H1 (cell line): ENCODE results near the gene NME7. TPM values are rescaled to one million over a fixed set of nuclear protein-coding genes. Genes with fewer than 3 reads are reported as not detected.

ENCODE experiments used
- CTCF ChIA-PET: fragments of 300-600 bp; sonication (Branson Sonifier 250); formaldehyde crosslinking; loops from one replicate; lab custom pipeline; 2021; ENCODE audit not compliant: partially characterized antibody; lab: Charles Lee
- POLR2A ChIA-PET: fragments of 300-600 bp; sonication (Branson Sonifier 250); formaldehyde crosslinking; loops from one replicate; lab custom pipeline; 2021; ENCODE audit warnings: inconsistent platforms; ENCODE audit not compliant: partially characterized antibody; lab: Charles Lee
- DNase-seq, 2 experiments: peaks; one replicate each; pipeline versions ENCODE4 v3.0.0 to v3.0.0-alpha.2; 2010 to 2022; ENCODE audit warnings: low spot score in 2 of 2, low read depth in 1 of 2, mixed read lengths in 1 of 2
- FAIRE-seq: peaks from 2 replicates; lab custom pipeline; 2011; peaks lifted over from hg19 to GRCh38; lab: Jason Lieb, UNC
- H2AFZ ChIP-seq: 2 replicates; pipeline ENCODE4 v1.8.1; 2012; ENCODE audit warnings: low read length, inconsistent platforms
- H2AK5ac ChIP-seq: 2 replicates; pipeline ENCODE4 v1.6.1; 2013; ENCODE audit warnings: low read depth, low read length
- H2BK120ac ChIP-seq: replicated peaks from 2 replicates; pipeline ENCODE3; 2013; ENCODE audit warnings: low read depth, low read length, inconsistent platforms
- H2BK12ac ChIP-seq: 2 replicates; pipeline ENCODE4 v1.6.1; 2013; ENCODE audit warnings: low read depth, low read length
- H2BK15ac ChIP-seq: 2 replicates; pipeline ENCODE4 v1.6.1; 2013; ENCODE audit warnings: low read length
- H2BK20ac ChIP-seq: 2 replicates; pipeline ENCODE4 v1.6.1; 2013; ENCODE audit warnings: low read length
- H2BK5ac ChIP-seq: 2 replicates; pipeline ENCODE4 v1.6.1; 2013; ENCODE audit warnings: low read depth, low read length
- H3K14ac ChIP-seq: 2 replicates; pipeline ENCODE4 v1.6.1; 2013; ENCODE audit warnings: inconsistent platforms; ENCODE audit not compliant: insufficient read length
- H3K18ac ChIP-seq: 2 replicates; pipeline ENCODE4 v1.6.1; 2013; ENCODE audit warnings: low read length; ENCODE audit errors: extremely low read depth
- H3K23ac ChIP-seq: 2 replicates; pipeline ENCODE4 v1.6.1; 2013; ENCODE audit warnings: inconsistent platforms; ENCODE audit not compliant: insufficient read length
- H3K23me2 ChIP-seq: 2 replicates; pipeline ENCODE4 v1.6.1; 2013; ENCODE audit warnings: low read depth, low read length
- H3K27ac ChIP-seq: 2 replicates; pipeline ENCODE4 v1.6.1; 2011; ENCODE audit warnings: low read depth, low read length, inconsistent platforms
- H3K27me3 ChIP-seq, 4 experiments: replicated peaks in 1 of 4; 1 replicate in 1 of 4; 2 replicates in 3 of 4; pipeline versions ENCODE4 v1.6.1 to v1.8.1; 2011 to 2013; ENCODE audit warnings: low read length in 3 of 4, mild to moderate bottlenecking in 3 of 4, inconsistent platforms in 2 of 4, mixed read lengths in 2 of 4, moderate library complexity in 1 of 4; ENCODE audit not compliant: control insufficient read depth in 3 of 4, insufficient read depth in 3 of 4; ENCODE audit errors: extremely low read depth in 1 of 4
- H3K36me3 ChIP-seq, 4 experiments: 2 replicates each; pipeline versions ENCODE4 v1.6.1 to v1.8.1; 2011 to 2013; ENCODE audit warnings: mild to moderate bottlenecking in 4 of 4, low read length in 3 of 4, moderate library complexity in 2 of 4, control low read depth in 1 of 4, inconsistent platforms in 1 of 4; ENCODE audit not compliant: insufficient read depth in 4 of 4, control insufficient read depth in 2 of 4
- H3K4ac ChIP-seq: replicated peaks from 2 replicates; pipeline ENCODE3; 2013; ENCODE audit warnings: low read length, low read depth, mixed read lengths, inconsistent platforms; ENCODE audit not compliant: insufficient read length
- H3K4me1 ChIP-seq, 4 experiments: replicated peaks in 1 of 4; 1 replicate in 1 of 4; 2 replicates in 3 of 4; pipeline versions ENCODE4 v1.6.1 to v1.8.1; 2011 to 2013; ENCODE audit warnings: low read length in 3 of 4, inconsistent platforms in 2 of 4, mixed read lengths in 1 of 4; ENCODE audit not compliant: insufficient read depth in 4 of 4, control insufficient read depth in 3 of 4
- H3K4me2 ChIP-seq, 2 experiments: 2 replicates each; pipeline versions ENCODE4 v1.6.1 to v1.8.1; 2011 to 2013; ENCODE audit warnings: low read depth in 2 of 2, low read length in 2 of 2, control low read depth in 1 of 2, inconsistent platforms in 1 of 2, mild to moderate bottlenecking in 1 of 2; ENCODE audit not compliant: insufficient read depth in 1 of 2
- H3K4me3 ChIP-seq, 4 experiments: fragments of 200-600, 300-600 bp in 1 of 4; sonication (generic), shearing (Covaris generic), sonication (Bioruptor Twin) in 1 of 4; 2 replicates each; pipeline versions ENCODE4 v1.5.1 to v1.8.1; 2011 to 2016; ENCODE audit warnings: low read length in 4 of 4, low read depth in 3 of 4, control low read depth in 2 of 4, inconsistent platforms in 2 of 4, mild to moderate bottlenecking in 2 of 4, mixed read lengths in 1 of 4, moderate library complexity in 1 of 4; ENCODE audit not compliant: insufficient read depth in 2 of 4; ENCODE audit errors: extremely low read depth in 1 of 4
- H3K56ac ChIP-seq: replicated peaks from 2 replicates; pipeline ENCODE3; 2013; ENCODE audit warnings: low read depth, mild to moderate bottlenecking, mixed read lengths, low read length, inconsistent platforms; ENCODE audit not compliant: insufficient read length
- H3K79me1 ChIP-seq: 2 replicates; pipeline ENCODE4 v1.6.1; 2013; ENCODE audit warnings: low read depth, low read length, control low read depth
- H3K79me2 ChIP-seq, 2 experiments: 2 replicates each; pipeline versions ENCODE4 v1.6.1 to v1.8.1; 2012 to 2013; ENCODE audit warnings: low read length in 2 of 2, mild to moderate bottlenecking in 2 of 2, inconsistent platforms in 1 of 2; ENCODE audit not compliant: insufficient read depth in 2 of 2, control insufficient read depth in 1 of 2
- H3K9ac ChIP-seq, 4 experiments: replicated peaks in 1 of 4; 1 replicate in 1 of 4; 2 replicates in 3 of 4; pipeline versions ENCODE4 v1.6.1 to v1.8.1; 2011 to 2013; ENCODE audit warnings: low read depth in 3 of 4, low read length in 3 of 4, control low read depth in 2 of 4, mild to moderate bottlenecking in 2 of 4, moderate library complexity in 2 of 4, inconsistent platforms in 1 of 4; ENCODE audit errors: extremely low read depth in 1 of 4
- H3K9me3 ChIP-seq, 2 experiments: 2 replicates each; pipeline versions ENCODE4 v1.6.1 to v1.8.1; 2012 to 2013; ENCODE audit warnings: mild to moderate bottlenecking in 2 of 2, moderate library complexity in 2 of 2, control low read depth in 1 of 2, inconsistent platforms in 1 of 2, low read depth in 1 of 2, low read length in 1 of 2, mixed read lengths in 1 of 2; ENCODE audit not compliant: insufficient read depth in 2 of 2
- H4K20me1 ChIP-seq, 2 experiments: replicated peaks in 1 of 2; 2 replicates each; pipeline versions ENCODE3 to v1.8.1; 2011 to 2013; ENCODE audit warnings: inconsistent platforms in 2 of 2, low read length in 2 of 2, mild to moderate bottlenecking in 1 of 2; ENCODE audit not compliant: insufficient read depth in 2 of 2, control insufficient read depth in 1 of 2
- H4K5ac ChIP-seq: 2 replicates; pipeline ENCODE4 v1.6.1; 2013; ENCODE audit warnings: low read length, low read depth, mixed read lengths, inconsistent platforms; ENCODE audit not compliant: insufficient read length
- H4K8ac ChIP-seq: 2 replicates; pipeline ENCODE4 v1.8.0; 2013; ENCODE audit warnings: mild to moderate bottlenecking, moderate library complexity, low read length, inconsistent platforms; ENCODE audit not compliant: insufficient read depth; ENCODE audit errors: extremely low read depth
- H4K91ac ChIP-seq: replicated peaks from 2 replicates; pipeline ENCODE3; 2013; ENCODE audit warnings: low read length, mixed read lengths, inconsistent platforms; ENCODE audit not compliant: insufficient read length
- CHD1 ChIP-seq: IDR thresholded peaks from 2 replicates; pipeline ENCODE4 v1.6.1; 2012; ENCODE audit warnings: low read depth, low read length, improper control_type of control experiment
- EP300 ChIP-seq, 2 experiments: IDR thresholded peaks; 1 replicate in 1 of 2; 2 replicates in 1 of 2; pipeline ENCODE4 v1.6.1; 2011 to 2012; ENCODE audit warnings: low read depth in 2 of 2, low read length in 2 of 2, mild to moderate bottlenecking in 2 of 2, borderline replicate concordance in 1 of 2, inconsistent platforms in 1 of 2, moderate library complexity in 1 of 2
- HDAC2 ChIP-seq, 2 experiments: fragments of 300-600 bp in 1 of 2; sonication (generic) in 1 of 2; IDR thresholded peaks; 2 replicates each; pipeline ENCODE4 v1.6.1; 2011 to 2012; ENCODE audit warnings: low read depth in 2 of 2, low read length in 2 of 2, mild to moderate bottlenecking in 2 of 2, moderate library complexity in 2 of 2, borderline replicate concordance in 1 of 2, inconsistent platforms in 1 of 2
- JUN ChIP-seq: IDR thresholded peaks from 2 replicates; pipeline ENCODE4 v1.6.1; 2011; ENCODE audit warnings: low read depth, mild to moderate bottlenecking, improper control_type of control experiment, low read length
- KDM5A ChIP-seq: fragments of 200-600 bp; IDR thresholded peaks from 2 replicates; pipeline ENCODE4 v1.7.1; 2012; ENCODE audit warnings: mild to moderate bottlenecking, low read length, inconsistent platforms, mixed read lengths
- POU5F1 ChIP-seq: IDR thresholded peaks from 2 replicates; pipeline ENCODE4 v1.6.1; 2011; ENCODE audit warnings: low read depth, mild to moderate bottlenecking, low read length, moderate library complexity
- RFX5 ChIP-seq: IDR thresholded peaks from 2 replicates; pipeline ENCODE4 v1.6.1; 2011; ENCODE audit warnings: low read depth, low read length, improper control_type of control experiment, borderline replicate concordance
- SIN3A ChIP-seq, 2 experiments: IDR thresholded peaks in 1 of 2; conservative IDR thresholded peaks in 1 of 2; 2 replicates each; pipeline ENCODE4 v1.6.1; 2011 to 2012; ENCODE audit warnings: low read length in 2 of 2, improper control_type of control experiment in 1 of 2, low read depth in 1 of 2, mild to moderate bottlenecking in 1 of 2
- SIX5 ChIP-seq: IDR thresholded peaks from 2 replicates; pipeline ENCODE4 v1.6.1; 2011; ENCODE audit warnings: mild to moderate bottlenecking, low read depth, low read length
- SP4 ChIP-seq: IDR thresholded peaks from 2 replicates; pipeline ENCODE4 v1.6.1; 2012; ENCODE audit warnings: low read length, inconsistent platforms
- SUZ12 ChIP-seq: fragments of 200-600 bp; sonication (generic); IDR thresholded peaks from 2 replicates; pipeline ENCODE4 v1.6.1; 2012; ENCODE audit warnings: mild to moderate bottlenecking, inconsistent platforms, low read length, moderate library complexity, mixed read lengths
- TAF1 ChIP-seq: IDR thresholded peaks from 2 replicates; pipeline ENCODE4 v1.6.1; 2011; ENCODE audit warnings: mild to moderate bottlenecking, low read depth, low read length
- TAF7 ChIP-seq: optimal IDR thresholded peaks from 2 replicates; pipeline ENCODE3; 2011; ENCODE audit warnings: low read depth, mild to moderate bottlenecking, inconsistent platforms, low read length, moderate library complexity, borderline replicate concordance
- TBP ChIP-seq: IDR thresholded peaks from 2 replicates; pipeline ENCODE4 v1.6.1; 2011; ENCODE audit warnings: low read depth, low read length, improper control_type of control experiment
- WGBS, 2 experiments: shearing (Covaris generic) in 1 of 2; methylation state at CpG; one replicate each; pipeline versions ENCODE4 v1.1.6 to v1.1.7; 2013 to 2015; ENCODE audit warnings: low lambda C conversion rate in 2 of 2, mixed read lengths in 2 of 2, inconsistent platforms in 1 of 2, low coverage in 1 of 2, missing lambda C conversion rate in 1 of 2; ENCODE audit not compliant: insufficient replicate concordance in 2 of 2, insufficient coverage in 1 of 2, insufficient read length in 1 of 2; ENCODE audit errors: extremely low coverage in 1 of 2, missing lambda C conversion rate in 1 of 2; 5-methylcytosine and 5-hydroxymethylcytosine counted together
- polyA plus RNA-seq, 7 experiments: library from polyadenylated mRNA; depleted of rRNA in 3 of 7; stranded (reverse) in 5 of 7; unstranded in 2 of 7; fragments of >200 nt in 5 of 7; fragments of 200-250 nt in 2 of 7; gene quantifications; 1 replicate in 5 of 7; 2 replicates in 1 of 7; 4 replicates in 1 of 7; pipeline versions ENCODE4 v1.2.1 to v1.2.3, GENCODE V29; 2011 to 2013; ENCODE audit warnings: missing spikeins in 2 of 7, mixed read lengths in 2 of 7
- total RNA-seq: library from RNA; stranded (reverse); fragmentation: NEBNext Ultra II Directional; extraction: Animal tissue kit (Norgen Biotek cat#: 25700); gene quantifications from 2 replicates; pipeline ENCODE4 v1.2.1, GENCODE V29; 2021
- TF ChIP-seq, protein P1 (sequence below): IDR thresholded peaks from 2 replicates; pipeline ENCODE4 v1.6.1; 2012; ENCODE audit warnings: inconsistent platforms

NME7 gene
- total and polyA plus RNA-seq, 2 of the 8 experiments (the other 6 are each of a cell fraction or from before 2014, with no cell fraction given): 11.6 to 28.5 TPM

DNA sequence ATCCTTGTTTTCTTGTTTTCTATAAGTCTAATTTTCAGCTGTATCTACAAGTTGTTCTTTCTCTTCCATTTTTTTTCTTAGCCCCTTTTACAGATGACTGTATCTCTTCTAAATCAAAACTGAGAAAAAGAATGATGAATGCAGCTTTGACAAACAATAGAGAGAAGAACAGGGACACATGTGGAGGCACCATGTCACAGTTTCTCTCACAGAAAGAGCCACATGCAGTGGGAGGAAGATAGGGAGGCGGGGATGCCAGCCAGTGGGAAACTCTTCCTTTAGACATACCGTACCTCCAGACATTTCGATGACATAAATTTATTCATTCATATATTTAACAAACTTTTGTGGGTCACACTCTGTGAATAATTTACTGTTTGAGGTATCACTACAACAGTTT, 45.5 kb downstream of the NME7 start:
- Histone ChIP-seq H4K5ac (no peak overlapping the region), H3K27me3 (no peaks in the 10 kb centered on the region), H3K18ac (no peak overlapping the region), H3K4me1 (peaks cover 0 to 7% (median 2%) of the 10 kb centered on the region in 4 experiments; a peak in 2 of 7 replicates), H2BK15ac (no peak overlapping the region), H3K56ac (no peak overlapping the region), H3K9ac (no peak overlapping the region), H2AK5ac (no peak overlapping the region), H3K23me2 (no peaks in the 10 kb centered on the region), H3K23ac (no peak overlapping the region), H3K4ac (no peak overlapping the region), H3K9me3 (no peaks in the 10 kb centered on the region), H2BK20ac (no peak overlapping the region), H3K14ac (no peak overlapping the region), H3K79me2 (no peaks in the 10 kb centered on the region), H2BK12ac (no peak overlapping the region), H3K4me3 (no peak overlapping the region), H3K36me3 (no peaks in the 10 kb centered on the region), H3K27ac (no peak overlapping the region), H2BK5ac (no peak overlapping the region), H3K79me1 (no peaks in the 10 kb centered on the region), H4K8ac (no peak overlapping the region), H4K20me1 (no peaks in the 10 kb centered on the region), H2BK120ac (no peak overlapping the region), H2AFZ (no peak overlapping the region), H4K91ac (no peak overlapping the region), H3K4me2 (no peak overlapping the region)
- no peak for DNase-seq
- CTCF ChIA-PET: no interaction called here
- POLR2A ChIA-PET: no interaction called here
- 95% methylated on average over 3 of the region's 3 CpGs; no CpG with 5 or more reads in 1 of the 2 experiments for WGBS, 2 experiments
- no peak for FAIRE-seq
- TF ChIP-seq HDAC2 (IDR thresholded peaks at IDR 0.05; ENCODE audit: borderline replicate concordance in 1 of 2, low read depth in 2 of 2, low read length in 2 of 2) (no peak), EP300 (IDR thresholded peaks at IDR 0.05; ENCODE audit: borderline replicate concordance in 1 of 2, low read depth in 2 of 2, low read length in 2 of 2) (no peak), SP4 (no peak), TBP (no peak), KDM5A (no peak), RFX5 (no peak), JUN (no peak), SIN3A (conservative IDR thresholded peaks at IDR 0.05 in 1 of 2, IDR thresholded peaks at IDR 0.05 in 1 of 2; ENCODE audit: low read depth in 1 of 2, low read length in 2 of 2) (no peak), TAF7 (no peak), TAF1 (no peak), CHD1 (no peak), SUZ12 (no peak), SIX5 (no peak), POU5F1 (no peak)
- TF ChIP-seq, protein P1, sequence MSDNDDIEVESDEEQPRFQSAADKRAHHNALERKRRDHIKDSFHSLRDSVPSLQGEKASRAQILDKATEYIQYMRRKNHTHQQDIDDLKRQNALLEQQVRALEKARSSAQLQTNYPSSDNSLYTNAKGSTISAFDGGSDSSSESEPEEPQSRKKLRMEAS: no peak
